Measurements from ENCODE around the gene NADK. TPM values are rescaled to one million over a fixed set of nuclear protein-coding genes. Genes with fewer than 3 reads are reported as not detected.
A peak's percentile ranks its signal among the peaks of the same experiment; 100 is the strongest.

Gene NADK
- total RNA-seq (2021; ENCODE audit: unreplicated experiment): 101 TPM
- 101 TPM for polyA plus RNA-seq (2012; ENCODE audit: insufficient read length)
- percentile 75 among the genes with signal in this experiment for Bru-seq, nascent RNA
- percentile 81 among the genes with signal in this experiment for BruChase-seq, experiment 1, labeled RNA remaining after a 2-hour chase
- percentile 85 among the genes with signal in this experiment for BruChase-seq, experiment 2, labeled RNA remaining after a 6-hour chase
- long read RNA-seq, transcript NADK-201 (12 exons, 3,235 nt): major isoform, 40 of 116 reads
- long read RNA-seq, partial matches to known transcripts: 24 of 116 reads
- long read RNA-seq, other reads (novel, unspliced or antisense): 51 of 116 reads

- Histone ChIP-seq H3K9me3 (ENCODE audit: control insufficient read depth, insufficient read depth, low read depth, low read length) (no peaks in the 10 kb centered on the region), H3K36me3 (ENCODE audit: control insufficient read depth, insufficient read depth, low read length) (no peaks in the 10 kb centered on the region), H3K4me3 (ENCODE audit: low read depth in 2 of 2, low read length in 2 of 2) (peak within 1 kb of the TSS; percentile 62 to 73), H3K27ac (ENCODE audit: low read length) (peak within 1 kb of the TSS; percentile 90), H3K27me3 (ENCODE audit: control insufficient read depth, insufficient read depth, low read length) (no peaks in the 10 kb centered on the region), H3K4me1 (ENCODE audit: control insufficient read depth, insufficient read depth, low read length) (peaks cover 38% of the 10 kb centered on the region)
- ChIA-PET POLR2A (no interaction called here), CTCF (no interaction called here)
- DNase-seq (ENCODE audit: low read depth, low spot score) (no peak), ATAC-seq (peak; percentile 73)
- intact Hi-C loops (cut with micrococcal nuclease; ENCODE audit: unreplicated experiment) (no loop called here), in situ Hi-C loops (cut with HindIII; ENCODE audit: low pct_unique_long_range_greater_than_20kb, low sequenced_read_pairs) (no loop called here)
- TF ChIP-seq SIN3A (IDR thresholded peaks at IDR 0.05; ENCODE audit: borderline replicate concordance, insufficient read depth, low read depth, low read length) (no peak), CTCF (IDR thresholded peaks at IDR 0.05) (no peak), REST (IDR thresholded peaks at IDR 0.05; ENCODE audit: insufficient read depth in 1 of 2, low read depth in 2 of 2, low read length in 1 of 2) (0 out of 4 replicates have a peak, but pooled peaks of 1 of the 2 experiments have one; percentile 3), TCF7L2 (IDR thresholded peaks at IDR 0.05; ENCODE audit: low read depth, low read length) (no peak), POLR2AphosphoS5 (IDR thresholded peaks at IDR 0.05; ENCODE audit: low read depth, low read length) (no peak)
- no TSS peak for BruUV-seq (replicated peaks)
These were observed at the start of gene NADK for GRCh38 chr1:1777950-1778662. Gene NADK, minus strand, starts transcription at chr1:1778470. Its CDS starts 13,064 bp downstream, at chr1:1765406.

- no peak for TF ChIP-seq POLR2AphosphoS5 (IDR thresholded peaks at IDR 0.05; ENCODE audit: low read depth, low read length)
- intact Hi-C loops (cut with micrococcal nuclease; ENCODE audit: unreplicated experiment): no loop called here
- H3K36me3 ChIP-seq (ENCODE audit: control insufficient read depth, insufficient read depth, low read length): peaks cover 15% of the 10 kb centered on the region; the same call in 1 of the 2 replicates
- no peak overlapping the region for H3K4me3 ChIP-seq (ENCODE audit: low read depth in 2 of 2, low read length in 2 of 2)
- H3K27me3 ChIP-seq (ENCODE audit: control insufficient read depth, insufficient read depth, low read length): no peaks in the 10 kb centered on the region
- H3K27ac ChIP-seq (ENCODE audit: low read length): no peak overlapping the region
- ATAC-seq (peak; percentile 9; the same call in 1 of the 2 replicates), DNase-seq (ENCODE audit: low read depth, low spot score) (no peak)
- in situ Hi-C loops (cut with HindIII; ENCODE audit: low pct_unique_long_range_greater_than_20kb, low sequenced_read_pairs): loop anchor here (10.0 kb wide), 1 partner anchor 168 kb away; no protein-coding TSS in a partner anchor
- no TSS peak for BruUV-seq (replicated peaks)
- ChIA-PET CTCF (interaction anchor here (0.5 to 0.6 kb wide), 2 partner anchors 32 to 82 kb away, joined by 4 to 8 read pairs; no protein-coding TSS in a partner anchor), POLR2A (no interaction called here)
- no peaks in the 10 kb centered on the region for H3K4me1 ChIP-seq (ENCODE audit: control insufficient read depth, insufficient read depth, low read length)
- H3K9me3 ChIP-seq (ENCODE audit: control insufficient read depth, insufficient read depth, low read depth, low read length): no peaks in the 10 kb centered on the region
These were observed 49.0 kb upstream of the NADK start for GRCh38 chr1:1827089-1827848.

All from Panc1 (cell line).